Muscle of leg (tissue), 11 donors: ENCODE data around the gene USP43. TPM values are rescaled to one million over a fixed set of nuclear protein-coding genes. Genes with fewer than 3 reads are reported as not detected.

ENCODE experiments used
- DNase-seq: peaks from one replicate; pipeline ENCODE4 v3.0.0; 2013
- H3K27ac ChIP-seq: one replicate; pipeline ENCODE4 v1.5.1; 2013; ENCODE audit warnings: mild to moderate bottlenecking, low read length, control low read depth
- H3K27me3 ChIP-seq: one replicate; pipeline ENCODE4 v1.6.1; 2013; ENCODE audit warnings: low read length; ENCODE audit not compliant: control insufficient read depth, insufficient read depth
- H3K36me3 ChIP-seq: one replicate; pipeline ENCODE4 v1.6.1; 2013; ENCODE audit warnings: low read length; ENCODE audit not compliant: control insufficient read depth, insufficient read depth
- H3K4me1 ChIP-seq: one replicate; pipeline ENCODE4 v1.6.1; 2013; ENCODE audit warnings: low read length; ENCODE audit not compliant: control insufficient read depth, insufficient read depth
- H3K4me3 ChIP-seq: one replicate; pipeline ENCODE4 v1.5.1; 2013; ENCODE audit warnings: low read length, control low read depth
- H3K9me3 ChIP-seq: replicated peaks from 2 replicates; pipeline ENCODE4 v1.6.1; 2013; ENCODE audit warnings: low read depth, low read length; ENCODE audit not compliant: control insufficient read depth
- WGBS: methylation state at CpG from one replicate; pipeline ENCODE4 v1.1.5; 2013; ENCODE audit warnings: missing lambda C conversion rate; ENCODE audit not compliant: insufficient coverage; 5-methylcytosine and 5-hydroxymethylcytosine counted together
- polyA plus RNA-seq, 8 donors: library from polyadenylated mRNA; unstranded; fragments of 120-200 nt; gene quantifications; one replicate each; pipeline versions ENCODE4 v1.2.1 to v1.2.3, GENCODE V29; 2013; ENCODE audit warnings: inconsistent platforms in 1 of 8, low replicate concordance in 1 of 8; ENCODE audit not compliant: insufficient read length in 8 of 8, insufficient read depth in 1 of 8
- total RNA-seq: library from RNA; stranded (reverse); fragments of 120-200 nt; gene quantifications from one replicate; pipeline ENCODE4 v1.2.4, GENCODE V29; 2013

Gene USP43
- total and polyA plus RNA-seq, 9 donors, result 0.28 to 0.94 (median 0.48) TPM

- no peak overlapping the region for H3K27ac ChIP-seq
- H3K27me3 ChIP-seq, result no peaks in the 10 kb centered on the region
- no peak overlapping the region for H3K4me3 ChIP-seq
- H3K4me1 ChIP-seq, result no peaks in the 10 kb centered on the region
- WGBS, result no CpG with 5 or more reads among the region's 4 CpGs
- peak; percentile 8 for DNase-seq
- peaks cover 9% of the 10 kb centered on the region for H3K9me3 ChIP-seq
- H3K36me3 ChIP-seq, result no peaks in the 10 kb centered on the region
Measured at GRCh38 chr17:9676084-9676483, 30.8 kb downstream of the USP43 start.

- Histone ChIP-seq H3K27ac (no peak overlapping the region), H3K36me3 (no peaks in the 10 kb centered on the region), H3K27me3 (no peaks in the 10 kb centered on the region), H3K9me3 (peaks cover 9% of the 10 kb centered on the region), H3K4me3 (no peak overlapping the region), H3K4me1 (no peaks in the 10 kb centered on the region)
- DNase-seq, result no peak
- 88% methylated on average over 1 of the region's 4 CpGs for WGBS
Measured at GRCh38 chr17:9676820-9677310, 31.5 kb downstream of the USP43 start.

- Histone ChIP-seq H3K27me3 (no peaks in the 10 kb centered on the region), H3K4me1 (no peaks in the 10 kb centered on the region), H3K4me3 (no peak overlapping the region), H3K36me3 (no peaks in the 10 kb centered on the region), H3K9me3 (peaks cover 9% of the 10 kb centered on the region), H3K27ac (no peak overlapping the region)
- WGBS, result 66% methylated on average over 7 of the region's 7 CpGs
- DNase-seq, result no peak
Measured at GRCh38 chr17:9677411-9677810, 32.1 kb downstream of the USP43 start.

- Histone ChIP-seq H3K4me3 (no peak overlapping the region), H3K36me3 (no peaks in the 10 kb centered on the region)
- 50% methylated on average over 2 of the region's 4 CpGs for WGBS
Measured at GRCh38 chr17:9677896-9678295, 32.6 kb downstream of the USP43 start.

GRCh38 chr17:9684955-9685621 lies 39.8 kb downstream of the USP43 start:
- Histone ChIP-seq H3K4me1 (no peaks in the 10 kb centered on the region), H3K27me3 (no peaks in the 10 kb centered on the region), H3K4me3 (no peak overlapping the region), H3K9me3 (peaks cover 6% of the 10 kb centered on the region), H3K36me3 (no peaks in the 10 kb centered on the region), H3K27ac (no peak overlapping the region)
- 81% methylated on average over 7 of the region's 10 CpGs for WGBS
- no peak for DNase-seq

More at GRCh38 chr17:9677896-9678295, 32.6 kb downstream of the USP43 start:
- H3K4me1 ChIP-seq, result no peaks in the 10 kb centered on the region
- no peak overlapping the region for H3K27ac ChIP-seq
- DNase-seq, result no peak
- no peaks in the 10 kb centered on the region for H3K27me3 ChIP-seq
- peaks cover 9% of the 10 kb centered on the region for H3K9me3 ChIP-seq

- H3K27ac ChIP-seq, result no peak overlapping the region
- DNase-seq, result no peak
- H3K36me3 ChIP-seq, result no peaks in the 10 kb centered on the region
- H3K9me3 ChIP-seq, result no peaks in the 10 kb centered on the region
- 89% methylated on average over 2 of the region's 7 CpGs for WGBS
- H3K27me3 ChIP-seq, result no peaks in the 10 kb centered on the region
- H3K4me3 ChIP-seq, result no peak overlapping the region
- no peaks in the 10 kb centered on the region for H3K4me1 ChIP-seq
Measured at GRCh38 chr17:9693755-9694154, 48.4 kb downstream of the USP43 start.

GRCh38 chr17:9696279-9697044 lies 51.1 kb downstream of the USP43 start:
- DNase-seq, result no peak
- H3K9me3 ChIP-seq, result no peaks in the 10 kb centered on the region
- 82% methylated on average over 11 of the region's 12 CpGs for whole genome bisulfite sequencing
- no peaks in the 10 kb centered on the region for H3K4me1 ChIP-seq
- H3K36me3 ChIP-seq, result no peaks in the 10 kb centered on the region
- H3K27me3 ChIP-seq, result no peaks in the 10 kb centered on the region
- H3K4me3 ChIP-seq, result no peak overlapping the region
- no peak overlapping the region for H3K27ac ChIP-seq

- no peak for DNase-seq
- Histone ChIP-seq H3K4me1 (no peaks in the 10 kb centered on the region), H3K27me3 (no peaks in the 10 kb centered on the region), H3K36me3 (no peaks in the 10 kb centered on the region), H3K4me3 (no peak overlapping the region), H3K9me3 (no peaks in the 10 kb centered on the region), H3K27ac (no peak overlapping the region)
- WGBS, result 75% methylated on average over 5 of the region's 7 CpGs
Measured at GRCh38 chr17:9700136-9700535, 54.8 kb downstream of the USP43 start.

- no peak overlapping the region for H3K4me3 ChIP-seq
- no peaks in the 10 kb centered on the region for H3K4me1 ChIP-seq
- WGBS, result 58% methylated on average over 18 of the region's 20 CpGs
- DNase-seq, result no peak
- no peak overlapping the region for H3K27ac ChIP-seq
- H3K9me3 ChIP-seq, result no peaks in the 10 kb centered on the region
- H3K36me3 ChIP-seq, result no peaks in the 10 kb centered on the region
- H3K27me3 ChIP-seq, result no peaks in the 10 kb centered on the region
Measured at GRCh38 chr17:9700754-9701476, 55.6 kb downstream of the USP43 start.

- no peaks in the 10 kb centered on the region for H3K4me1 ChIP-seq
- H3K27ac ChIP-seq, result no peak overlapping the region
- no peak for DNase-seq
- H3K27me3 ChIP-seq, result no peaks in the 10 kb centered on the region
- no peak overlapping the region for H3K4me3 ChIP-seq
- 73% methylated on average over 6 of the region's 9 CpGs for WGBS
- H3K36me3 ChIP-seq, result no peaks in the 10 kb centered on the region
- no peaks in the 10 kb centered on the region for H3K9me3 ChIP-seq
Measured at GRCh38 chr17:9702482-9702881, 57.2 kb downstream of the USP43 start.
